Femur (tissue), 1 donor: ENCODE measurements around the gene ZNF146.
"Not testable (repeated sequence)": the region's sequence is repeated elsewhere in the genome, so short reads cannot be mapped to it uniquely, and the experiment has no call there.

Experiments
- DNase-seq: peaks from one replicate; pipeline ENCODE4 v3.0.0-alpha.2; 2017

ZNF146 gene

DNA sequence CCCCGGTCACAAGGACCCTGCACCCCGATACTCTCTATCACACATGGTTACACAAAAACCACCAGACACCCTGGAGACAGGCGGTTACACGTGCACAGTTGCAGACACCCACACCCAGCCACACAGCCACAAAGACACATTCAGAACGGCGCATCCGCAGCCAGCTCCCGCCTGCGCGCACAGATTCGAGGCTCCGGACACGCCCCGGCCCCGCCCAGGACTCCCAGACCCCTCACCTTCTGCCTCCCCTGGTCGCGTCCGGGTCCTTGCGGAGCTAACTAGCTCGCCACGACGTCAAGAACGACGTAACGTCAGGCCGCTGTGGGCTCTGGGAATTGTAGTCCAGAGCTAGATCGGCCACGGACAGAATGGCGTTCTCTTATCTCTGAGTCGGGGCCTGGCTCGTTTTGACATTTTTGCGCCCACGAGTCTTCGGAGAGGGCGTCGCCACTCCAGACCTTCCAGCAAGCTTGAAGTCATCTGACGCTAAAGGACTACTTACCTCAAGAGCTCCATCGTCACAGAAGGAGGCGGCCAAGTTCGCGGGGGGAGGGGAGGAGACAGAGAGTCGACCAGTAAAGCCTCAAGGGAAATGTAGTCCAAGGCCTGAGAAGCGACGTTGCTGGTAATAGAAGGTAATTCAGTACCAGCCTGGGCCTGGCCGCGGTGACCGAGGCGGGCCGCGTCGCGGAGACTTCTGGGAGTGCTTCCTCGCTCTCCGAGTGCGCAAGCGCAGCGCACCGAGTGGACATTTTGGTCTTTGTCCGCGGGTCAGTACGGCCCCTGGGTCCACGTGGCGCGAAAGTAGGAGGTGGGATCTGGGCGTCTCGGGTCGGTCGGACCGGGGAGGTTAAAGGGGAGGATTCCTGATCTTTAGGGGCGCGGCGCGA, at the start of gene ZNF146, which contains the start of gene ZNF565:
ZNF146 (plus strand) TSS at position 721 of the 890 bp plus-strand sequence. CDS start 21,335 bp downstream, outside the sequence.
ZNF565 (minus strand) TSS at position 280 of the 890 bp plus-strand sequence. CDS start 12,680 bp downstream, outside the sequence.
- peak; percentile 99 for DNase-seq

DNA sequence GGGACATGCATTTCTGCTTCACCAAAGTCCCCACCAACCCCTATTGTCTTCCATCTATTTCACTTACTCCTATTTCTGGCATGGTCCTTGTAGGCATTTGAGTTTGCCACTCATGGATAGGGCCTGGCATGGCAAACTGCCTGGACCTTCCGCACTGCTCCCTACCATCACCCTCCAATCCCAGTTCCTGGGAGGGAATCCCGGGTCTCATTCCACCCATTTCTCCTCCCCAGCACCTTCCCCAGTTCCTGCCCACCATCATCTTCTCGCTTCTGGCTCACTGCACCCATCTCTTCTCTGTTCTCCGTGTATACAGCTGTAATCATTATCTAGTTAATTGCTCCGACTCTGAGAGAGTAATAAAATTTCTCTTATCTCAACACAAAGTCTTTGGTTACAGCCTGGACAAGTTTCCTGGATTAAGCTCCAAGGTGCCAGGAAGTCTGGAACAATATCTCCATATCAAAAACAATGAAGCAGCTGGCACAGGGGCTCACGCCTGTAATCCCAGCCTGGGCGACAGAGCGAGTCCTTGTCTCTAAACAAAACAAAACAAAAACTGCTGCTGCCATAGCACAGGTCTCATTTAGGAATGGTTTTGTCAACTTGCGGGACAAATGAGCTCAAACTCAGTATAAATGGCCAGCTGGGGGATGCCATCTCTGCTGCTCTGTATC, 45.7 kb upstream of the ZNF146 start:
- peak; percentile 57 for DNase-seq

DNA sequence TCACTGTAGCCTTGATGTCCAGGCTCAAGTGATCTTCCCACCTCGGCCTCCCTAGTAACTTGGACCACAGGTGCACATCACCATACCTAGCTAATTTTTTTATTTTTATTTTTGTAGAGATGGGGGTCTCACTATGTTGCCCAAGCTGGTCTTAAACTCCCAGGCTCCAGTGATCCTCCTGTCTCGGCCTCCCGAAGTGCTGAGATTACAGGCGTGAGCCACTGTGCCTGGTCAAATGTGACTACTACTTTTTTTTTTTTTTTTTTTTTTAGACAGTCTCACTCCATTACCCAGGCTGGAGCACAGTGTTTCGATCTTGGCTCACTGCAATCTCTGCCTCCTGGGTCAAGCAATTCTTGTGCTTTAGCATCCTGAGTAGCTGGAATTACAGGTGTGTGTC, 42.1 kb upstream of the ZNF146 start:
- no peak for DNase-seq

DNA sequence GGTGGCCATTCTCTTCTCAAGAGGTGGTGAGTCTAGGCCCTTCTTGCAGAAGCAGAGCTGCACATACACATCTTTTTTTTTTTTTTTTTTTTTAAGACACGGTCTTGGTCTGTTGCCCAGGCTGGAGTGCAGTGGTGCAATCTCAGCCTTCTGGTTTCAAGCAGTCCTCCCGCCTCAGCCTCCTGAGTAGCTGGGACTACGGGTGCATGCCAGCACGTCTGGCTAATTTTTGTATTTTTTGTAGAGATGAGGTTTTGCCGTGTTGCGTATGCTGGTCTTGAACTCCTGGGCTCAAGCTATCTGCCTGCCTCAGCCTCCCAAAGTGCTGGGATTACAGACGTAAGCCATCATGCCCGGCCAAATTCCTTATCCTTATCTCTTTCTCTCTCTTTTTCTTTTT, 41.1 kb upstream of the ZNF146 start:
- DNase-seq, result not testable (repeated sequence)

DNA sequence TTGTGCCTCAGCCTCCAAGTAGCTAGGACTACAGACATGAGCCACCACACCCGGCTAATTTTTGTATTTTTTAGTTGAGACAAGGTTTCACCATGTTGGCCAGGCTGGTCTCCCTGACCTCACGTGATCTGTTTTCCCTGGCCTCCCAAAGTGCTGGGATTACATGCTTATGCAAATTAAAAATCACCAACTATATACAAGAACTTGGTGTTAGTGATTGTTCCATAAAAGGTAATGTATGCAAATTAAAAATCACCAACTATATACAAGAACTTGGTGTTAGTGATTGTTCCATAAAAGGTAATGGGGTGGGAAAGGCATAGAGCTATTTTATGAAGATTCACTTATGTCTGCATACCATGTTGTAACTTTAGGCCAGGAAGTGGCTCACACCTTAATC, 35.8 kb upstream of the ZNF146 start:
- not testable (repeated sequence) for DNase-seq

DNA sequence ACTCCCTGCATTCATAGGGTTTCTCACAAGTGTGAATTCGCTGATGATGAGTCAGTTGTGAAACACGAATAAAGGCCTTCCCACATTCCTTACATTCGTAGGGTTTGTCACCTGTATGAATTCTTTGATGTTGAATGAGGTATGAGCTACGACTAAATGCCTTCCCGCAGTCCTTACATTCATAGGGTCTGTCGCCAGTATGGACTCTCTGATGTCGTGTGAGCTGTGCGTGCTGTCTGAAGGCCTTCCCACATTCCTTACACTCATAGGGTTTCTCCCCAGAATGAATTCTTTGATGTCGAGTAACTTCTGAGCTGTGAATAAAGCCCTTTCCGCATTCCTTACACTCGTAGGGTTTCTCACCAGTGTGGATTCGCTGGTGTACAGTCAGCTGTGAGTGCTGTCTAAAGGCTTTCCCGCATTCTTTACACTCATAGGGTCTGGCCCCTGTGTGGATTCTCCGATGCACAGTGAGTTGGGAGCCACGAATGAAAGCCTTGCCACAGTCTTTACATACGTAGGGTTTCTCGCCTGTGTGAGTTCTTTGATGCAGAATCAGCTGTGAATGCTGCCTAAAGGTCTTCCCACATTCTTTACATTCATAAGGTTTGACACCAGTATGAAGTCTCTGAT, 32.2 kb upstream of the ZNF146 start:
- DNase-seq, result no peak

DNA sequence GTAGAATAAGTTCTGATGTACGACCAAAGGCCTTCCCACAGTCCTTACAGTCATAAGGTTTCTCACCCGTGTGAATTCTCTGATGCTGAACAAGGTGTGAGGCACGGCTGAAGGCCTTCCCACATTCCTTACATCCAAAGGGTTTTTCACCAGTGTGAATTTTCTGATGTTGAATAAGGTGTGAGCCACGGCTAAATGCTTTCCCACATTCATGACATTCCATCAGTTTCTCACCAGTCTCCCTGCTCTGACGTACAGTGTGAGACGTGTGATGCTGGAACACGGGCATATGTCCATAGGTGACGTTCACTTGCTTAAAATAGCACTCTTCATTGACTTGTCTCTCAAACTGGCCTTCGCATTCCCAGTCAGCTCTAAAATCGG, 31.7 kb upstream of the ZNF146 start:
- DNase-seq, result no peak

DNA sequence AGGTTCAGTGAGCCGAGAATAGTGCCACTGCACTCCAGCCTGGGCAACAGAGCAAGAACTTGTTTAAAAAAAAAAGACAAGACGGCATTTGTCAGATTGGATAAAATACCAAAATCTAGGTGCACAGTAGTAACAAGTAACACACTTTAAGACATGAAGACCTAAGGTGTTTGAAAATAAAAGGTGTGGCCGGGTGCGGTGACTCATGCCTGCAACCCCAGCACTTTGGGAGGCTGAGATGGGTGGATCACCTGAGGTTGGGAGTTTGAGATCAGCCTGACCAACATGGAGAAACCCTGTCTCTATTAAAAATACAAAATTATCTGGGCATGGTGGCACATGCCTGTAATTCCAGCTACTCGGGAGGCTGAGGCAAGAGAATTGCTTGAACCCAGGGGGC, 28.2 kb upstream of the ZNF146 start:
- not testable (repeated sequence) for DNase-seq

DNA sequence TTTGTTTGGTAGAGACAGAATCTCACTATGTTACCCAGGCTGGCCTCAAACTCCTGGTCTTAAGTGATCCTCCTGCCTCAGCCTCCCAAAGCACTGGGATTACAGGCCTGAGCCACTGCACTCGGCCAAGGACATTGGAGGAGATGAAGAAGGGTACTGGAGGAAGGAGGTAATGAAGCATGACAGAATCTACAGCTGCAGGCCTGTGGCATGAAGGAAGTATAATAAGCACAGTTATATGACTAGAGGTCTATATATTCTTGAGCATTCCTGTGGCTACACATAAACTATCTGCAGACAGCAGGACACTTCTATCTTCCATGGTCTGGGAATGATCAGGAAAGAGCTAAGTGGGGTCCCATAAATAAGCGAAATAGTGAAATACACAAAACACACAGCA, 18.7 kb upstream of the ZNF146 start:
- no peak for DNase-seq

DNA sequence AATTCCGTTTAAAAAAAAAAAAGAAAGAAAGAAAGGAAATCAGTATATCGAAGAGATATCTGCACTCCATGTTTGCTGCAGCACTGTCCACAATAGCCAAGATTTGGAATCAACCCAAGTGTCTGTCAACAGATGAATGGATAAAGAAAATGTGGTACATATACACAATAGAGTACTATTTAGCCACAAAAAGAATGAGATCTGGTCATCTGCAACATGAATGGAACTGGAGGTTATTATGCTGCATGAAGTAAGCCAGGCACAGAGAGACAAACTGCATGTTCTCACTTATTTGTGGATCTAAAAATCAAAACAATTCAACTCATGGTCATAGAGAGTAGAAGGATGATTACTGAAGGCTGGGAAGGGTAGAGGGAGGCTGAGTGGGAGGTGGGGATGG, 16.8 kb upstream of the ZNF146 start:
- no peak for DNase-seq

DNA sequence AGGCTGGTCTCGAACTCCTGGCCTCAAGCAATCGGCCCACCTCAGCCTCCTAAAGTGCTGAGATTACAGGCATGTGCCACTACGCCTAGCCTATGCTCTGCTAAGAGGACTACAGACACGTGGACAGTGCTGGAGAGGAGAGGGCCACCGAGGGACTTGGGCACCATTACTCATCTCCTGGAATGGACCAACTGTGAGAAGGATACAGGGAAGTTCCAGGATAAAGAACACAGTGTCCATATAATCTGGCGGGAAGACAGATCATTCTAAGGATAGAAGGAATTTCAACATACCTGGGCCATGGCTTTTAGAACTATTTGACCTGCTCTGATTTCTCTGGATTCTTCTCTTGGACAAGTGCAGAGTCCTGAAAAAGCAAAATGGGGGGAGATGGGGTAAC, 13.2 kb upstream of the ZNF146 start:
- no peak for DNase-seq

DNA sequence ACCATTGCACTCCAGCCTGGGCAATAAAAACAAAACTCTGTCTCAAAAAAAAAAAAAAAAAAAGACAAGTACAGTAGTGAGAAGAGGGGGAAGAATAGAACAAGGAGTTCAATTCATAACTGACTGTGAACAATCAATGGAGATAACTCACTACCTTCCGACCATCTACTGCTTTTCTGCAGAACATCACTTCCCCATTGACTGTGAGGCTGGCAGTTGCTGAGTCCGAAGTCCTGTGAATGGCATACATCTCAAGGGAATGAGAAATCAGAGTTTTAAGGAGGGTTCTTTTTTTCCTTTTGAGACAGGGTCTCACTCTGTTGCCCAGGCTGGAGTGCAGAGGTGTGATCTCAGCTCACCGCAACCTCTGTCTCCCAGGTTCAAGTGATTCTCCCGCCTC, 11.6 kb upstream of the ZNF146 start:
- DNase-seq, result no peak

DNA sequence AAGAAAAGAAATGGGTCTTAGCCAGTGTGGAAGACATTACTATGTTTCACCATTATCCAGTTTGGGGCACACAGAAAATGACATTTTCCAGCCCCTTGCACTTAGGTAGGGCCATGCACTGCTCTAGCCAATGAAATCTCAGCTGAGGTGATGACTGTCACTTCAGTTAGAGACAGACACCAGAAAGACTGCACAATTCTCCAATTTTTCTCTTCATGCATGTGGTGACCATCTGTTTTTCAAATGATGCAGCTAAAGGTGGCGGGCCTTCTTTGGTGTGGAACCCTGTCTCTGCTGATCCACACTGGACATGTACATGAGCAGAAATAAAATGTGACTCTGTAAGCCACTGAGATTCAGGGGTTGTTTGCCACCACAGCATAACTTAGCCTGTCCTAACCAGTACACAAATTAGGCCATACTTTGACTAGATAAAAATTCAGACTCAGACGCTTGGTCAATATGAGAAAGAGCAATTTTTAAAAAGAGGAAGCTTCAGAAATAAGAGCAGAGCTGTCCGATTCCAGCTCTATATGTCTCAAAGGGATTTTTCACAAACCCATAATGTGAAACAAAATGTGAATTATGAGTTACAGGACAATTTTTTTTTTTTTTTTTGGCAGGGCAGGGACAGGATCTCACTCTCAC, 7.2 kb upstream of the ZNF146 start:
- no peak for DNase-seq

DNA sequence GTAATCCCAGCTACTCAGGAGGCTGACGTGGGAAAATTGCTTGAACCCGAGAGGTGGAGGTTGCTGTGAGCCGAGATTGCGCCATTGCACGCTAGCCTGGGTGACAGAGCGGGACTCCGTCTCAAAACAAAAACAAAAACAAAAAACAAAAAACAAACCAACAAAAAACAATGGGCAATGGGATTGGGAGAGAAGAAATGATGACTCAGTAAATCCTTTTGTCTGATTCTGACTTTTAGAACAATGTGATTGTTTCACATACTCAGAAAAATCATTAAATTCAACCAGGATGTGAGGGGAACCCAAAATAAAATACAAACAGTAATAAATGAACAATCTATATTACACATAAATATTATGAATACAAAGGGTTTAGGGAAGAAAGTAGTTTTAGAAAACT, 5.5 kb upstream of the ZNF146 start:
- DNase-seq, result no peak

DNA sequence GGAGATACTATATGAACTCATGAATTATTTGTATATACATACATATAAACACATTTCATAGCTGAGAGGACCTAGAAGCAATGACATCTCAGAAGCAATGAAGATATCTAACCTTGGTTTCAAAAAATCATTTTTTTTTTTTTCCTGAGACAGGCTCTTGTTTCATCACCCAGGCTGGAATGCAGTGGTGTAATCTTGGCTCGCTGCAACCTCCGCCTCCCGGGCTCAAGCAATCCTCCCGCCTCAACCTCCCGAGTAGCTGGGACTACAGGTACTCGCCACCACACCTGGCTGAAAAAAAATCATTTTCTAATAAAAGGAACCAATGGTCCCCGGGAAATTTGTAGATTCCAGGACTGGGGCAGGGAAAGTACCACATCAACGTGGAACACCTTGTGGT, 4.4 kb upstream of the ZNF146 start:
- DNase-seq, result no peak

DNA sequence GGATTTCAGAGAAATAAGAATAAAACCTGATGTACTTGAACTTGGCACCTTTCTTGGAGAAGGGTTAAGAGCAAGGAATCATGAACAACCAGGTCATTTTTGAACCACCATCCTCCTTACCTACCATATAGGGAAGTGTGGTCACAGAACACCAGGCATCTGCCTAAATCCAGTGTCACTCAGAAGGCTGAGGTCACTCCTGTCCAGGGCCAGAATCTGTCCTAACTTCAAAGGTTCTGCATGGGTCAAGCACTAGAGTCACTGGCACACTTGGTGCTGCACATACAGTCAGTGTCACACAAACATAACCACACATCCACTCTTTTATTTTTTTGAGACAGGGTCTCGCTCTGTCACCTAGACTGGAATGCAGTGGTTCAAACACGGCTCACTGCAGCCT, 2.0 kb upstream of the ZNF146 start:
- DNase-seq, result no peak

DNA sequence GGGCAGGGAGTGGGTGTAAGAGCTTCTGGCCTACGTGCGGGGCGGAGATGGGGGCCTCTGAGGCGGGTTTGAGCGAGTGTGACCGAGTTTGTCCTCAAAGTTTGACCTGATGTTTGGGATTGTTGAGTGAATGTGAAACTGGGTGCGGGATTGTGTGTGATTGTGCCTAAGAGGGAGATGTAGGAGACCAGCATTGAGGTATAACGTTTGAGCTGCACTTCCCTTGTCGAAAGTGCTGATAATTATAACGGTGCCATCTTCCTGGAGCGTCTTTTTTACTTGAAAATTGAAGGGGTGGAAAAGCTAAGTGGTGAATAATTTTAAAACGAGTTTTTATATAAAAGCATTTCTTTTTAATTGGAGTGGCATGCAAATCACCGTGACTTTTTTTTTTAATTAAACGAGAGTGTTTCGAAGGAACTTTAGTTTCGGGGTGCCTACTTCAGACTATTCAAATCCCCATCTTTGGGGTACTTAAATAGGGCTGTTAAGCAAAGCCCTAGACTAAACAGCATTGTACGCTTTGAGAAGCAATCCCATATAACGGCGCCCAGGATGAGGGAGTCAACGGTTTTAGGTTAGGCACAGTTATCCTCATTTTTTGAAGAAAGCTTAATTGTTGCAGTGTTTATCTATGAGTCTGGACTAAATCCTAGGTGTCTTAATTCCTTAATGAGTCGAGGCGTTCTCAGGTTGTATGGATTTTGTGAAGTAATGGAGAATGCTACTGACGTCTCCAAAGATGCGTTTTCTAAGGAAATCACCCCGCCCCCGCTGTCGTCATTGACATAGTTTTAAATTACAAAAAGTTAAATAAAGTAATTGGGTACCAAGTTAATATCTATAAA, 594 bp downstream of the ZNF146 start:
- peak; percentile 53 for DNase-seq

DNA sequence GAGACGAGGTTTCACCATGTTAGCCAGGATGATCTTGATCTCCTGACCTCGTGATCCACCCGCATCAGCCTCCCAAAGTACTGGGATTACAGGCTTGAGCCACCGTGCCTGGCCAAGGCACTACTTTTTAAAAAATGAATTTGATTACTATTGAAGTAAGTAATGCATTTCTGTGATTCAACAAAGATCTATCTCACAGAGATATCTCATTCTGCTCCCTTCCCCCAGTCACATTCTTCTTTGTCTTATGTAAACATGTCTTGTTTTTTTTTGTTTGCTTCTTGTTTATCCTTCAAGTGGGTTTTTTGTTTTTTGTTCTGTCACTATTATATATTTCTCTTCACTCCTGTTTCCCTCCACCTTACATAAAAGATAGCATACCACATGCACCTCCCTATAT, 6.6 kb downstream of the ZNF146 start:
- DNase-seq, result no peak

DNA sequence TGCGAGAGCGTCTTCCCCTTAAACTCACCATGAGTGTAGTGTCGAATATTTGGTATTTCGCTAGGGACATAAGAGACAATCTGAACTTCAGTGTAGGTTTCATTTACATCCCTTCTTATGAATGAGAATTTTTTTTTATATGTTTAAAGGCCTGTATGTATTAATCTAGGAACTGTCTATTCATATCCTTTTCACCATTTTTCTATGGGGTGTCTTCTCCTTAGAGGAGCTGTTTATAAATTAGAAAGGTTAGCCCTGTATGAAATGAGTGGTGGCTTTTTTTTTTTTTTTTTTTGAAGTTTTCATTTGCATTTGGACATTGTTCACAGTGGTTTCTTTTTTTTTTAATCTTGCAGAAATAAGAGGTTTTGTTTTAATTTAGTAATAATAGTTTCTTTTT, 7.6 kb downstream of the ZNF146 start:
- DNase-seq, result no peak

DNA sequence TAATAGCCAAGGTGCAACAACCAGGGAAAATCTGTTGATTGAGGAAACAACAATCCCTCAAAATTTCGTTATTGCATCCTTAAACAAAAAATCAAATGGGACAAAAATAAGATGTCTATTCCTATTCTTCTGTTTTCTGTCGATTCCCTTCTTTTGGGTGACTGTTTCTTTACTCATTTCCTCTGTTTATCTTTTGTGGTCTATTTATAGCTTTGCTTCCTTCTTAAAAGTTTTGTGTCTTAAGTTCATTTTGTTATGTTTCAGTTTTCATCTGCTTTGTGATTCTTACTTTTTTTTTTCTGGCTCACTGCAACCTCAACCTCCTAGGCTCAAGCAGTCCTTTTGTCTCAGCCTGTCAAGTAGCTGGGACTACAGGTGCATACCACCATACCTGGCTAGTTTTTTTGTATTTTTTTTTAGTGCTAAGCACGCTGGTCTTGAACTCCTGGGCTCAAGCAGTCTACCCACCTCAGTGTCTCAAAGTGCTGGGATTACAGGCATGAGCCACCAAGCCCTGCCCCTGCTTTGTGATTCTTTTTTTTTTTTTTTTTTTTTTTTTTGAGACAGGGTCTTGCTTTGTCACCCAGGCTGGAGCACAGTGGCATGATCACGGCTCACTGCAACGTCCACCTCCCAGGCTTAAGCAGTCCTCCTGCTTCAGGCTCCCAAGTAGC, 10.4 kb downstream of the ZNF146 start:
- DNase-seq, result no peak

DNA sequence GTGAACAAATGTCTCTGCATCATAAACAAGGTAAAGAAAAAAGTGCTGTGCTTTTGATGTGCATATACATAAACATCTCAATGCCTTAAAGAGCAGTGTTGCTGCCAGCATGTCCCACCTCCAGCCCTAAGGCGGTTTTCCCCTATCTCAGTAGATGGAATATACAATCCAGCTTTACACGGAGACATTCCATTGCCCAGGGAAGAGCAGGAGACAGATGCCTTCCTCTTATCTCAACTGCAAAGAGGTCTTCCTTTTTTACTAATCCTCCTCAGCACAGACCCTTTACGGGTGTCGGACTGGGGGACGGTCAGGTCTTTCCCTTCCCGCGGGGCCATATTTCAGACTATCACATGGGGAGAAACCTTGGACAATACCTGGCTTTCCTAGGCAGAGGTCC, 18.7 kb downstream of the ZNF146 start:
- not testable (repeated sequence) for DNase-seq
